A673 (cell line): ENCODE results near the gene NRXN3. TPM values are rescaled to one million over a fixed set of nuclear protein-coding genes. Genes with fewer than 3 reads are reported as not detected.

Experiments used
- BruUV-seq: library from RNA; stranded (reverse); fragments of 400-500 nt; replicated peaks from 2 replicates; lab custom pipeline; 2021; lab: Mats Ljungman, UMichigan
- CTCF ChIA-PET: fragments of 300-600 bp; sonication (Branson Sonifier 250); formaldehyde crosslinking; loops from one replicate; lab custom pipeline; 2022; ENCODE audit warnings: antibody characterized with exemption; lab: Charles Lee
- POLR2A ChIA-PET: fragments of 300-600 bp; sonication (Branson Sonifier 250); formaldehyde crosslinking; loops from one replicate; lab custom pipeline; 2022; ENCODE audit warnings: antibody characterized with exemption; ENCODE audit not compliant: low non-redundant PET; lab: Charles Lee
- DNase-seq: peaks from one replicate; pipeline ENCODE4 v3.0.0-alpha.2; 2015; ENCODE audit warnings: low spot score
- H3K27ac ChIP-seq: fragments of 200-600 bp; sonication (generic); 2 replicates; pipeline ENCODE4 v1.5.1; 2016; ENCODE audit warnings: mixed run types, low read depth, mild to moderate bottlenecking, mixed read lengths, antibody characterized with exemption, low read length; ENCODE audit not compliant: poor library complexity, severe bottlenecking
- H3K27me3 ChIP-seq: fragments of 200-600 bp; sonication (generic); replicated peaks from 2 replicates; pipeline ENCODE4 v1.6.1; 2017; ENCODE audit warnings: mixed run types, low read depth, mild to moderate bottlenecking, mixed read lengths, antibody characterized with exemption, low read length; ENCODE audit not compliant: insufficient read depth, poor library complexity
- H3K36me3 ChIP-seq: fragments of 200-600 bp; sonication (generic); 2 replicates; pipeline ENCODE4 v1.6.1; 2016; ENCODE audit warnings: mixed run types, mild to moderate bottlenecking, mixed read lengths, antibody characterized with exemption, low read length; ENCODE audit not compliant: insufficient read depth, poor library complexity, severe bottlenecking
- H3K4me1 ChIP-seq: fragments of 200-600 bp; sonication (generic); 2 replicates; pipeline ENCODE4 v1.6.1; 2017; ENCODE audit warnings: mixed run types, mild to moderate bottlenecking, mixed read lengths, antibody characterized with exemption, low read length; ENCODE audit not compliant: insufficient read depth, poor library complexity, severe bottlenecking
- H3K4me3 ChIP-seq: fragments of 200-600 bp; sonication (generic); 2 replicates; pipeline ENCODE4 v1.5.1; 2016; ENCODE audit warnings: low read depth, mixed run types, mild to moderate bottlenecking, mixed read lengths, low read length; ENCODE audit not compliant: poor library complexity, severe bottlenecking
- H3K9me3 ChIP-seq: fragments of 200-600 bp; sonication (generic); 2 replicates; pipeline ENCODE4 v1.6.1; 2016; ENCODE audit warnings: mixed run types, low read depth, mild to moderate bottlenecking, mixed read lengths, antibody characterized with exemption, low read length; ENCODE audit not compliant: poor library complexity, severe bottlenecking
- CTCF ChIP-seq: fragments of 300-800, 200-600 bp; sonication (generic); conservative IDR thresholded peaks from 2 replicates; pipeline ENCODE4 v1.5.1; 2017; ENCODE audit warnings: low read depth, mild to moderate bottlenecking, antibody characterized with exemption, low read length, moderate library complexity, mixed read lengths
- EZH2 ChIP-seq: fragments of 200-600 bp; sonication (generic); IDR thresholded peaks from 2 replicates; pipeline ENCODE4 v1.6.1; 2017; ENCODE audit warnings: borderline replicate concordance, low read depth, mild to moderate bottlenecking, mixed read lengths, antibody characterized with exemption, low read length; ENCODE audit not compliant: poor library complexity, severe bottlenecking
- intact Hi-C: fragments of 100-400 bp; cut with micrococcal nuclease; formaldehyde crosslinking; loops from one replicate; pipeline ENCODE4 v1.10.0; 2022; ENCODE audit not compliant: unreplicated experiment
- total RNA-seq: library from RNA; stranded (reverse); gene quantifications from 2 replicates; pipeline ENCODE4 v1.2.3, GENCODE V29; 2021

Gene NRXN3
- total RNA-seq, 1 experiment from 2014 or later, result 0.21 TPM

GRCh38 chr14:78412475-78412874 lies 242.3 kb downstream of the NRXN3 start:
- Histone ChIP-seq H3K36me3 (no peaks in the 10 kb centered on the region), H3K4me3 (no peak overlapping the region), H3K9me3 (no peaks in the 10 kb centered on the region), H3K27ac (no peak overlapping the region), H3K27me3 (no peaks in the 10 kb centered on the region), H3K4me1 (no peaks in the 10 kb centered on the region)
- no peak for DNase-seq
- ChIA-PET POLR2A (no interaction called here), CTCF (no interaction called here)
- intact Hi-C loops, result no loop called here
- TF ChIP-seq CTCF (no peak), EZH2 (no peak)
- no TSS peak for BruUV-seq

- Histone ChIP-seq H3K27me3 (no peaks in the 10 kb centered on the region), H3K4me3 (no peak overlapping the region), H3K36me3 (no peaks in the 10 kb centered on the region), H3K9me3 (no peaks in the 10 kb centered on the region), H3K4me1 (no peaks in the 10 kb centered on the region), H3K27ac (no peak overlapping the region)
- no TSS peak for BruUV-seq
- intact Hi-C loops, result no loop called here
- CTCF ChIA-PET, result no interaction called here
- TF ChIP-seq CTCF, result no peak
- TF ChIP-seq EZH2, result no peak
- no peak for DNase-seq
- POLR2A ChIA-PET, result no interaction called here
Measured at GRCh38 chr14:78414172-78414571, 244.0 kb downstream of the NRXN3 start.

GRCh38 chr14:78417532-78417931 lies 247.4 kb downstream of the NRXN3 start:
- ChIA-PET POLR2A (no interaction called here), CTCF (no interaction called here)
- Histone ChIP-seq H3K4me1 (no peaks in the 10 kb centered on the region), H3K27ac (no peak overlapping the region), H3K9me3 (no peaks in the 10 kb centered on the region), H3K4me3 (no peak overlapping the region), H3K36me3 (no peaks in the 10 kb centered on the region), H3K27me3 (no peaks in the 10 kb centered on the region)
- intact Hi-C loops, result no loop called here
- TF ChIP-seq CTCF, result no peak
- no peak for TF ChIP-seq EZH2
- no TSS peak for BruUV-seq
- DNase-seq, result no peak
